Activated CD8-positive, alpha-beta memory T cell treated with anti-CD3 and anti-CD28 coated beads for 48 hours (primary cell): ENCODE measurements around the gene MAD1L1.

Experiments used
- DNase-seq, 3 experiments: peaks; one replicate each; pipeline ENCODE4 v3.0.0-alpha.2; 2020; ENCODE audit warnings: low read depth in 2 of 3, low spot score in 2 of 3

Gene MAD1L1

GRCh38 chr7:1918063-1918645, 314.6 kb downstream of the MAD1L1 start:
- DNase-seq: no peak

- no peak for DNase-seq
Measured at GRCh38 chr7:1917221-1918062, 315.3 kb downstream of the MAD1L1 start.

- DNase-seq: no peak
Measured at GRCh38 chr7:1916601-1916970, 316.2 kb downstream of the MAD1L1 start.

GRCh38 chr7:1915956-1916600, 316.7 kb downstream of the MAD1L1 start:
- DNase-seq: no peak

GRCh38 chr7:1915326-1915725, 317.4 kb downstream of the MAD1L1 start:
- DNase-seq: no peak

- DNase-seq: no peak
Measured at GRCh38 chr7:1914743-1915142, 318.0 kb downstream of the MAD1L1 start.

GRCh38 chr7:1914321-1914720, 318.4 kb downstream of the MAD1L1 start:
- no peak for DNase-seq

- DNase-seq: no peak
Measured at GRCh38 chr7:1913466-1914282, 319.1 kb downstream of the MAD1L1 start.

GRCh38 chr7:1912593-1913465, 319.9 kb downstream of the MAD1L1 start:
- DNase-seq: no peak

GRCh38 chr7:1911571-1911970, 321.2 kb downstream of the MAD1L1 start:
- no peak for DNase-seq

- DNase-seq: no peak
Measured at GRCh38 chr7:1910827-1911226, 321.9 kb downstream of the MAD1L1 start.

- no peak for DNase-seq
Measured at GRCh38 chr7:1910081-1910685, 322.6 kb downstream of the MAD1L1 start.

GRCh38 chr7:1909476-1909875, 323.3 kb downstream of the MAD1L1 start:
- no peak for DNase-seq

GRCh38 chr7:1908823-1909420, 323.8 kb downstream of the MAD1L1 start:
- DNase-seq: no peak

GRCh38 chr7:1907751-1908365, 324.9 kb downstream of the MAD1L1 start:
- no peak for DNase-seq

GRCh38 chr7:1906988-1907745, 325.6 kb downstream of the MAD1L1 start:
- DNase-seq: no peak

GRCh38 chr7:1906087-1906830, 326.5 kb downstream of the MAD1L1 start:
- no peak for DNase-seq
